A204.1 (cell line): ENCODE results near the gene TMEM101.
"Not testable (repeated sequence)": the region's sequence is repeated elsewhere in the genome, so short reads cannot be mapped to it uniquely, and the experiment has no call there.

ENCODE experiments used
- FAIRE-seq: peaks from 2 replicates; lab custom pipeline; 2012; peaks lifted over from hg19 to GRCh38; lab: Jason Lieb, UNC

The TMEM101 gene

DNA sequence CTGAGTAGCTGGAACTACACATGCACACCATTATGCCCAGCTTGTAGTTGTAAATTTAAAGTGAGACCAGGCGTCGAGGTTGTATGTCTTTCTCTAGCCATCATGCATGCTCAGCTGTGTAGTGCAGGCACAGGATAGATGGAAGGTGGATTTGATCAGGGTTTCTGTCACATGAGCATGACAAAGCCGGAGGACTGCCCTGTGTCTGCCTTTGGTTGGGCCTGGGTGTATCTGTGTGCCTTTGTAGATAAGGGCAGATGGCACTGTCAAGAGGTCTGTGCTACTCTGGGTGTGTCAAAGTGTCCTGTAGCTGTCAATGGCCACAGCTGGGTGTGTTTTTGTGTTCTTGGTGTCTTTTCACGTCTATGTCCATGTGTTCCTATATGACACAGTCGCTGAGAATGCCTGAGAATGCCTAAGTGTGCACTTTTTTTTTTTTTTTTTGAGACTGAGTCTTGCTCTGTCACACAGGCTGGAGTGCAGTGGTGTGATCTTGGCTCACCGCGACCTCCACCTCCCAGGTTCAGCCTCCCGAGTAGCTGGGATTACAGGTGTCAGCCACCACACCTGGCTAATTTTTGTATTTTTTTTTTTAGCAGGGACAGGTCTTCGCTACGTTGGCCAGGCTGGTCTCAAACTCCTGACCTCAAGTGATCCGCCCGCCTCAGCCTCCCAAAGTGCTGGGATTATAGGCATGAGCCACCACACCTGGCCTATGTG lies 14.5 kb downstream of the TMEM101 start:
- FAIRE-seq = no peak

DNA sequence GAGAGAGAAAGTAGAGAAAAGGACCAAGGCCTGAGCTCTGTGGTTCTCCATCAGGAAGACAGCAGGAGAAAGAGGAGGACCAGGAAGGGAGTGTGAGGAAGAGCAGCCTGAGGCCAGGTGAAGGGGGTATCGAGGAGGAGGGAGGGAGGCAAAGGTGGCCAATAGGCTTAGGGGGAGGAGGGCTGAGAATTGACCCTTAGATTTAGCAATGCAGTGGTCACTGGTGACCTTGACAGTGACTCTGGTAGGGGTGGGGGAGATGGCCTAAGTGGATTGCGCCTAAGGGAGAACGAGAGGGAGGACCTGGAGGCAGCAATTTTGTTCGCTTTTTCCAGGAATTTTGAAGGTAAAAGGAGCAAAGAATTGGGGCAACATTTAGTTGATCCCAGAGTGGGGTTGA lies 15.7 kb downstream of the TMEM101 start:
- no peak for FAIRE-seq

DNA sequence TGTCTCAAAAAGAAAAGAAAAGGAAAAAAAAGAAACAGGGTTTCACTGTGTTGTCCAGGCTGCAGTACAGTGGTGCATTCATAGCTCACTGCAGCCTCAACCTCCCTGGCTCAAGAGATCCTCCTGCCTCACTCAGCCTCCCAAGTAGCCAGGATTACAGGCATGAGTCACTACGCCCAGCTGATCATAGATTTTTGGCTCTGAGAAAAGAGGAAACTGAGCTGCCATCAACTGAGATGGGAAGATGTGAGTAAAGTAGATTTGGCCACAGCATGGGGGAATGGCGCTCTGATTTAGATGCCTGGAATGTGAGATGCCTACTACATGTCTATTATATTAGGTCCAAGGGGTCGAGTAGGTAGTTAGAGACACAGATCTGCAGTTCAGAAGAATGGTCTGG lies 16.2 kb downstream of the TMEM101 start:
- no peak for FAIRE-seq

DNA sequence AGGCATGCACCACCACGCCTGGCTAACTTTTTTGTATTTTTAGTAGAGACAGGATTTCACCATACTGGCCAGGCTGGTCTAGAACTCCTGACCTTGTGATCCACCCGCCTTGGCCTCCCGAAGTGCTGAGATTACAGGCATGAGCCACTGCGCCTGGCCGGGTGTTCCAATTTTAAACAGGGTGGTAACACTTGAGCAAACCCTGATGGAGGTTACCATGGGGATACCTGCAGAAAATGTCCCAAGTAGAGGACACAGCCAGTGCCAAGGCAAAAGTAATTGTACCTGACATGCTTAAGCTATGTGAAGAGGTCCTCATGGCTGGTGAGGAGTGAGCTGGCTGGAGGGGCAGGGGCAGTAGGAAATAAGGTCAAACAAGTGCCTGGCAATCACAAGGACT lies 17.6 kb downstream of the TMEM101 start:
- FAIRE-seq = not testable (repeated sequence)

DNA sequence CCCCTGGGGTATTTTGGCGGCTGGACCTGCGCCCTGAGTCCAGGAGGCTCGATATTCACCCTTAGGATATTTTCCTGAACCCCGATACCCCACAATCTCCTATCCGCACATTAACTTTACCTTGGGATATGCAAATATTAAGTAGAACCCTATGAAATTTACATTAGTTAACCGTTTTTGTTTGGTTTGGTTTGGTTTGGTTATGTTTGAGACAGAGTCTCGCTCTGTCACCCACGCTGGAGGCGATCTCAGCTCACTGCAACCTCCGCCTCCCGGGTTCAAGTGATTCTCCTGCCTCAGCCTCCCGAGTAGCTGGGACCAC lies 19.7 kb downstream of the TMEM101 start:
- no peak for FAIRE-seq

DNA sequence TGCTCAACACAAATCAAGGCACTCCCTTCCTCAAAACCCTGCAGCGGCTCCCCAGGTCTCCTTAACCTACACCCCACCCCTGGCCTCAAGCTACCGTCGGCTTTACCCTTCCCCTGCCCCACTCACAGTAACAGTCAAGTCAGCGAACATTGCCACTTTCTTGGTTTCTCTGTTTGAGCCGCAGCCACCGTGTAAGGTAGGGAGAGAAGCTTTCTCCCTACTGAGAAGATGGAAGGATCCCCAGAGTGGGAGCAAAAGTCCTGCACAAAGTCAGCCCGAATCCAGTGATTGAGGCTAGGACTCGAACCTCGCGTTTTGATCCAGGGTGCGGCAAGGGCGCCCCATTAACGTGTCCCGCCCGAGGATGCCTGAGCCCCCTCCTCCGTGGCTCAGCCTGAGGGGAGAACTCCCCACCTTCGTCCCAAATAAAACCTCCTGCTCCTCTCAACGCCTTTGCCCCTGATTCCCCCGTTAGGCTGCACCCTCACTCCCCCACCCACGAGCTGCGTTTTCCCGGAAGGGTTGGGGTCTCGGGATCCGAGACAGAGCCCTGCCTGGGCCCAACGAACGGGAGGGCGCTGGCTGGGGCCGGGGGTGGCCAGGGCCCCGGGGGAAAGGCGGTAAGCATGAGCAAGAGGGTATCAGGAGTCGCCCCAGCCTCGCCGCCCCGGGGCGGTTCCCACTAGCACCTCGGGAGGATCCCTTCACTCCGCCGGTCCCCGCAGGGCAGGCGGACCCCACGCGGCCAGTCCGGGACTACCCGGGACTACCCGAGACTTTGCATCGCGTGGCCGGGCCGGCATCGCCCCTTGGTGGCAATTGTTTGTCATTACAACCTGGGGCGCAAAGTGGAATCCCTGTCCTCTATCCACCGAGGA lies 20.3 kb downstream of the TMEM101 start:
- no peak for FAIRE-seq

DNA sequence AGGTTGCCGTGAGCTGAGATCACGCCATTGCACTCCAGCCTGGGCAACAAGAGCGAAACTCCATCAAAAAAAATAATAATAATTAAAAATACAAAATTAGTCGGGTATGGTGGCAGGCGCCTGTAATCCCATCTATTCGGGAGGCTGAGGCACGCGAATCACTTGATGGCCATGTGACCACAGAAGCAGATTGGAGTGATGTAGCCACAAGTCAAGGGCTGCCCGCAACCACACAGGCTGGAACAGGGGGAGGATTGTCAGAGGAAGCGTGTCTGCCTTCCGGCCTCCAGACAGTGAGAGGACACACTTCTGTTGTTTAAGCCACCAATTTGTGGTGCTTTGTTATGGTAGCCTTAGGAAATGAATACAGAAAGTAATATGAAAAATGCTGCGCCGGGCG lies 22.1 kb downstream of the TMEM101 start:
- no peak for FAIRE-seq

DNA sequence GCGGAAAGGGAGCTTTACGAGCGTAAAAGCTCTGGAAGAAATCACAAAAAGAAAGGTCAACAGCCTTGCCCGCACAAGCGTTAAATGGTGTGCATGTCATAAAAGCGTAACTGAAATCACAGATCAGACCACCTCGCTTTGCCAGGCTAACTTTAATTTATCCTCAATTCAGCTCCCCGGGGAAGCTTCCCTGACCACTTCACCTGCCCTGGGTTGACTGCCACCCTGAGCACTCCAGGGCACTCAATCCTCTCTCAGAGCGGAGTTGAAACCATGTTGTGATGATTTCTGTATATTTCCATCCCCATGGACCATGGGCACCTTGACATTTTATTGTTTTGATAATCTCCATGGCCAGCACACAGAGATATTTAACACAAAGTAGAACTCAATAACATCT lies 26.5 kb downstream of the TMEM101 start:
- FAIRE-seq = no peak

DNA sequence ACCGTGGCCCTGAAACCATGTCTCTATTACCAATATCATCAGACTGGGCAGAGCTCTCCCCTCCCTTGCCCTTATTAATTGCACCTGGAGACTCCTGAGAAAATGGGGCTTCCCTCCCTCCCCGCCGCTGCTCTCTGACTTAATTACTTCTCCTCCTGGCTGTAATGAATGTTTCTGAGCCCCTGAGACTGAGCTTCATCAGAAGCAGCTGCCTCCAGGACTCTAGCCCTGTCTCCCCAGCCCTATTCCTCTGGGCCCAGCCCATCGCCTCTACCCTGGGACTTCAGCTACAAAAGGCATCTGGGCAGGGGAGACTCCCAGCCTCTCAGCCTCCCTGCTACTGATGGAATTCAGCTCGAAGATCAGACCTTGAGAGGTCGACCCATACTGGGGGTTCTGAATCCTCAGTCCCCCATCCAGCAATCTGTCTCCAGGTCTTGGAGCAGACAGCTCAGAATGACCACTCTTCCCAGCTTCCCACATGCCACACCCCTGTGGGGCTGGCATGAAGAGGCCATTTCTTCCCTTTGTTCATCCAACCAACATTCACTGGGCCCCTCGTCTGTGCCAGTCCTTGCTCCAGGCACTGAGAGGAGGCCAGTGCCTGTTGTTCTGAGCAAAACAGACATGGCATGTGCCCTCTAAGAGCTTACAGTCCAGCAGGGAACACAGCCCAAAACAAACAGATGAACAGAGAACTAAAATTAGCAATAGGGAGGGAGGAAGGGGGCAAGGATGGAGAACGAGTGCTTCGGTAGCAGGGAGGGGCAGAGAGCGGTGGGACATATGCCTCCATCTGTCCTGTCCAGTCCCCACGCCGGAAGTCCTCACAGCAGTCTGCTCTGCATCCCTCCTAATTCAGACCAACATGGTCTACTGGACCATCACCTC lies 27.4 kb downstream of the TMEM101 start:
- FAIRE-seq = no peak

DNA sequence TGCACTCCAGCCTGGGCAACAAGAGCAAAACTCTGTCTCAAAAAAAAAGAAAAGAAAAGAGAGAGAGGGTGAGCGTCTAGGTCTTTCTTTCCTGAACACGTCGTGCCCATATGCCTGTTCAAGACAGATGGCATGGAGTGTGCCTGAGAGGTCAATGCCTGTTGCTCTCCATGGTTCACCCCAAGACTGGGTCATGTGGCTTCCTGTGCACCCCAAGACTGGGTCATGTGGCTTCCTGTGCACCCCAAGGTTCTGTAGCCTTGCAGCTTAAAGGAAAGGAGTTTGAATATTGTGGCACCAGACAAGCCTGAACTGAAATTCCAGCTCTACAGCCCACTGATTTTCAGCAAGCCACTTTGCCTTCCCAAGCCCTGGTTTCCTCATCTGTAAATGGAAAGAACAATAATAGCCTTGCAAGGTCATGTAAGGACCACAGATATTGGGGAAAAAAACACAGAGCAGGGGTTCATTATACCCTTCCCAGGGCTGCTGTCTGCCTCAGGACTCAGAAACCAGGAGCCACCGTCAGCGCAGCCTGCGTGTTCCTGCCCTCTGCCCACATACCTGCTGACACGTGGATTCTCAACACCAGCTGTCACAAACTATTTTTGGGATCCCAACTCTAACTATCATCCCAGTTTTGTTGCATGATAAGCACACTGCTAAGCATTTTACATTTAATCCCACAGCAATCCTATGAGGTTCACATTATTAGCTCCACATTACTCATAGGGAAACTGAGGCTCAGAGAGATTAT lies 28.4 kb downstream of the TMEM101 start:
- no peak for FAIRE-seq

DNA sequence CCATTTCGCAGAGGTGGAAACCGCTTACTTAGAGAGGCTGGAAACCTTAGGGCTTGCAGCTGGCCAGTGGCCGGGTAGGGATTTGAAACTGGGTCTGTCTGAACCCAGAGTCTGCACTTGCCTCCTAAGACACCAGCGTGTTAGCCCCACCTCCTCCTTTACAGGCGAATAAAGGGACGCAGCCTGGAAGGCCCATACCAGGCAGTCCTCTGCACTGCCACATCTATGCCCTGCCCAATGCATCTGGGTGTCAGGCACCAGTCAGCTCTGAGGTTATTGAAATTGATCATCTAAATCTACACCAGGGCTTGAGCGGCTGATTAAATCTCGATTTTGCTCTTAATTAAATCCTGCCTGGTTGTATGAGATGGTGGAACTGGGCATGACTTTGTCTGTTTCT lies 30.2 kb downstream of the TMEM101 start:
- FAIRE-seq = no peak

DNA sequence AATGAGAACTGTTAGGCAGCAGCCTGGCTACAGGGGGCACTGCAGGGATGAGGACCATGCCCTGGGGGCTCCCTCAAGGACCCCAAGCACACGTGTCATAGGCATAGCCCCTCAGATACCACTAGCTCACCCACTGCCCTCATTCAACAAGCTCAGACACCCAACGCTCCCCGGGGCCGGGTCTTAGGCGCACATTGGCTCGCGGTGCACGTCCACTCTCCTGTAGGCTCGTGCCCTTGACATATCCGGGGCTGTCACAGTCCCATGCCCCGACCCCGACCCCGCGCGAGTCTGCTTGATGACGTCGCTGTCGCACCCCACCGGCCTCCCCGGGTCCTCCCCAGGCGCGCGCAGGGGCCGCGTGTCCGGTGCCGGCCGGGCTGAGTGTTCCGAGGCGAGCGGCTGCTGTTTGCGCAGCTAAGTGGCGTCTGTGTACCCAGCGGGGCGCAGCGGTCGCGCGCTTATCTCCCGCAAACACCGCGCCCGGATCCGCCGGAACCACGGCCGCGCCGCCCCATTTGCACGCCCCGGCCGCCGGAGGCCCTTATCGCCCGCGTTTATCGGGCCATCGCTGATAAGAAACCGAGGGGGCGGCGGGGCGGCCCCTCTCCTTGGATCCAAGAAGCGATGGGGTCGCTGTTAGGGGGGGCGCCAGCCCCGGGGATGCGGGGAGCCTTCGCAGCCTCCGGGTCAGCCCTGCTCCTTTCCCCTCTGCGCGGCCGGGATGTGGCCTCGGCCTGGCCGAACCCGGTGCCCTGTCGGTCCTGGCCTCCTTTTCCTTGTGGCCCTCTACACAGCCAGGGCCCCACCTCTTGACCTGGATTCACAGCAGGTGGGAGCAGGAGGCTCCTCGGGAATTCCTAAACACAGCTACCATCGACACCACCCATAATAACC lies 31.0 kb downstream of the TMEM101 start:
- FAIRE-seq = no peak

DNA sequence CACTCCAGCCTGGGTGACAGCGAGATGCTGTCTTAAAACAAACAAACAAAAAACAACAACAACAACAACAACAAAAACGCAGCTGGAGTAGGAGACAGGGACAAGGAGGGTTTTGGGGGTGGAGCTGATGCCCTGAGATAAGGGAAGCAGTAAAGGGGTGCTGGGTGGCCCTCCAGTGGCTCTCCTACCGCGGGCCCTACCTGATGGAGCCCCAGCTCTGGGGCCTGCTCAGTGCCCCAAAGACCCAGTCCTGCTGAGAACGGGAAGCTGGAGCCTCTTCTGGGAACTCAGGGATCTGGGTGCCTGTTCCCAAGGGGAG lies 31.6 kb downstream of the TMEM101 start:
- no peak for FAIRE-seq

DNA sequence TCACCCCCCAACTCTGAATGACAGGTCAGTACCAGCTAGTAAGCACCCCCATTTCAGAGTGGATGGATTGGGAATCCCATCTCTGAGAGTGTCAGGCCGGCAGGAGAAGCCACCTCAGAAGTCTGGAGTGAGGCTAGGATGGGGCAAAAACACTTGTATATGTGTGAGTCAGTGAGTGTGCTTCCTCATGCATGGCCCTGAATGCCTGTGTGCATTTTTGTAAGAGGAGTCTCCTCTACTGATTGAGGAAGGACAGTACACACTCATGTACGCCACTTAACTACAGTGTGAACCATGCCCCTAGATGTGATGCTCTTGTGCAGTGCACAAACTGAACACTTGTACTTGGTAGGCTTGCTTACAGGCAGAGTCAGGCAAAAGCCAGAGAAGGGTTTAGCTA lies 32.6 kb downstream of the TMEM101 start:
- FAIRE-seq = no peak

DNA sequence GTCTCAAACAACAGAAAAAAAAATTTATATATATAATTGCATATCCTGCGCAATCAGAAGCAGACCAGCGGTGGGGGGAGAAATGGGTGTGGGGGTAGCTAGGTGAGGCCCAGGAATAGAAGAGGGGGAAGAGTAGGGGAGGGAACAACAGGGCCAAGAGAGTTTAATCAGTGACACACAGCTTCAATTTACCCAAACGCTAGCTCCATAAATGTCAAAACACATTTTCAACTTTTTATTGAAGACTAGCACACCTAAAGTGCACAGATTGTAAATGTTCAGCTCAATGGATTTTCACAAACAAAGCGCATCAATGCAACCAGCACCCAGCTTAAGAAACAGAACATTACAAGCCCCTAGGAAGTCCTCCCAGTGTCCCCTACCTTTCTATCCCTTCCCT lies 35.1 kb downstream of the TMEM101 start:
- FAIRE-seq = no peak

DNA sequence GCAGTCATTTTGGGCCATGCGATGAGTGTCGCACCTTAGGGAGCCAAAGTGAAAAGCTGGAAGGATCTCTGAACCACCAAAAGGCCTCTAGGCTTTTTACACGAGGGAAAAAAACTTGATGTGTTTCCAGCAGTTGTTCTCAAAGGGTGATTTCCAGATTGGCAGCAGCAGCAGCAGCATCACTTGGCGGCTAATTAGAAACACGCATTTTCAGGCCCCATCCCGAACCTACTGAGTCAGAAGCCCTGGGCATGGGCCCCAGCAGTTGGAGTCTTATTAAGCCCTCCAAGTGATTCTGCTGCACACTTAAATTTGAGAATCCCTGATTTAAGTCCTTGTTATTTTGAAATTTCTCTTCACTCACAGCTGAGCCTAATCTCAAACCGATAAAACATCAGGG lies 35.8 kb downstream of the TMEM101 start:
- FAIRE-seq = no peak

DNA sequence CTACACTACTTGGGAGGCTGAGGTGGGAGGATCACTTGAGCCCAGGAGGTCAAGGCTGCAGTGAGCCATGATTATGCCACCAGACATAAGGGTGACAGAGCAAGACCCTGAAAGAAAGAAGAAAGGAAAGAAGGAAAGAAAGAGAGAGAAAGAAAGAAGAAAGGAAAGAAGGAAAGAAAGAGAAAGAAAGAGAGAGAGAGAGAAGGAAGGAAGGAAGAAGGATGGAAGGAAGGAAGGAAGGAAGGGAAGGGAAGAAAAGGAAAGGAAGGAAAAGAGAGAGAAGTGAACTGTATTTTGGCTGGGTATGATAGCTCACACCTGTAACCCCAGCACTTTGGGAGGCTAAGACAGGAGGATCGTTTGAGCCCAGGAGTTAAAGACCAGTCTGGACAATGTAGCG lies 36.7 kb downstream of the TMEM101 start:
- no peak for FAIRE-seq

DNA sequence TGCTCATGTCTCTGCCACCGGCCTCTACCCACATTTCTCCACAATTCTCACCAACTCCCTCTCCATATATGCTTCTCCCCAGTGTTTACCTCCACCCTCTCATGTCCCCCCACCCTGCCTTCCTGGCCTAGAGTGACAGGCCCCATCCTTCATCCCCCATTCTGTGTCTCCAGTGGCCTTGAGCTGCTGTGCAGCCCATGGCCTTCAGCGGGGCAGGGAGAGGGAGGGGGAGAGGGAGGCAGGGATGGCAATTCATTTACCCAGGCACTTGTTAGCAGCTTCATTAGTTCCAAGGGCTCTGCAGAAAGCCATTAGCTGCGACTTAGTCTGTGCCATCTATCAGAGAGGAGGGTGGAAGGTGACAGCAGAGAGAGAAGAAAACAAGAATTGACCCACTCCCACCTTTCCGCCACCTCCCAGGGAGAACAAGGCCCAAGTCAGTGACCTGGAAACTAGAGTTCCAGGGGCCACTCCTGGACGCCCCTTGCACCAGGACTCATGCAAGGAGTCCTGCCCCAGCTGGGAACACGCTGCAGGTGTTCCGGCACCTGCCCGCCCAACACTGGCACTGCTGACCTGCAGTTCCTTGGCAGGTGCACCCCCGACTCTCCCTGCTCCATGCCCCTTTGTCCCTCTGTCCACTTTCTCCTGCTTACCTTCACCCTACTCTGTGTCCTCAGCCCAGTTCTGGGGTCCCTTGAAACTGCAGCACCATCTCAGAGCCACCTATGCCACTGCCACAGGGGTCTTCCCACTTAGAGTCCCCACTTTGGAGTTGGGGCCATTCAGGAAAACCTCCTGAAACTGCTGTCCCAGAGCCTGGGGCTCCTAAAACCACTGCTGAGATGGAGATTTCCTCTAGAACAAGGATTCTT lies 37.6 kb downstream of the TMEM101 start:
- FAIRE-seq = no peak

DNA sequence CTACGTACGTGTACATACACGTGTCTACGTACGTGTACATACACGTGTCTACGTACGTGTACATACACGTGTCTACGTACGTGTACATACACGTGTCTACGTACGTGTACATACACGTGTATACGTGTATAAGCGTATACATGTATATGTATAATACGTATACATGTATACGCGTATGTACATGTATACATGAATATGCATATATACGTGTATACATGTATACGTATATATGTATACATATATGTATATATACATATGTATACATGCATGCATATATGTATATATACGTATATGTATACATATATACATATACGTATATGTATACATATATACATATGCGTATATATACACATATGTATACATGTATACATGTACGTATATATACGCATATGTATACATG lies 38.9 kb downstream of the TMEM101 start:
- peak; percentile 95 for FAIRE-seq
